HG03342 (cell line): Measurements from ENCODE around the gene CHAF1A.

Experiments
- ATAC-seq: cut with Tn5 transposase; IDR thresholded peaks from one replicate; pipeline ENCODE4 v1.9.1; 2021; ENCODE audit warnings: mild to moderate bottlenecking, moderate library complexity; ENCODE audit not compliant: unreplicated experiment

Gene CHAF1A

GRCh38 chr19:4454747-4455718 is 52.6 kb downstream of the CHAF1A start:
- ATAC-seq = no peak

DNA sequence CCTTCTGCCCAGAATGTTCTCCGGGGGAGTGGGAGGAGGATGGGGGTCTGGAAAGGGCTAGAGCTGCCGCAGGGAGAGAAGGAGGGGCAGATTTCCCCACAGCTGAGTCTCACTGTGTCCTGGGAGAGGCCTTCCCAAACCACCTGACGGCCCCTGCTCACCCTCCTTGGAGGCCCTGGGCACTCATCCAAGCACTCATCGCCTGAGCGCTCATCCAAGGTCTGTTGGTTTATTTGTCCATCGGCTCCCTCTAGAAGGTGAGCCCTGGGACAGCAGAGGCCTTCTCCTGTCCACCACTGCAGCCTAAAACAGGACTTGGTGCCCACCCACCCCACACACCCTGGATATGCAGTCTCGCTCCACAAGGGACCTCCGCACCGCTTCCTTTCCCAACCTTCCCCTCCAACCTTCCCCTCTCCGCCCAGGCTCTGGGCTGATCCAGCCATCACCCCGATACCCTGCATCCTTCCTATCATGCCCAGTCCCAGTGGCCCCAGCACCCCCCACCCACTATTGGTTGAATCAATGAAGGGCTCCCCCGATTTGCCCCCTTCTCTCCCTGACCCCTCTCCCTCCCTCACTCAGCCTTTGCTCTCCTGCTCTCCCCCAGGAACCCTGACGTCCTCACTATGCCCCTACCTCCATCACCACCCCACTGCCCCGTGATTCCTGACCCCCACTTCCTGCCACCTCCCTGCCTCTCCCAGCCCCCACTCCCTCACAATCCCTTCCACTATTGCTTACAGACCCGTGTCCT is 53.5 kb downstream of the CHAF1A start:
- no peak for ATAC-seq

GRCh38 chr19:4456476-4456842 is 54.0 kb downstream of the CHAF1A start:
- ATAC-seq = no peak

DNA sequence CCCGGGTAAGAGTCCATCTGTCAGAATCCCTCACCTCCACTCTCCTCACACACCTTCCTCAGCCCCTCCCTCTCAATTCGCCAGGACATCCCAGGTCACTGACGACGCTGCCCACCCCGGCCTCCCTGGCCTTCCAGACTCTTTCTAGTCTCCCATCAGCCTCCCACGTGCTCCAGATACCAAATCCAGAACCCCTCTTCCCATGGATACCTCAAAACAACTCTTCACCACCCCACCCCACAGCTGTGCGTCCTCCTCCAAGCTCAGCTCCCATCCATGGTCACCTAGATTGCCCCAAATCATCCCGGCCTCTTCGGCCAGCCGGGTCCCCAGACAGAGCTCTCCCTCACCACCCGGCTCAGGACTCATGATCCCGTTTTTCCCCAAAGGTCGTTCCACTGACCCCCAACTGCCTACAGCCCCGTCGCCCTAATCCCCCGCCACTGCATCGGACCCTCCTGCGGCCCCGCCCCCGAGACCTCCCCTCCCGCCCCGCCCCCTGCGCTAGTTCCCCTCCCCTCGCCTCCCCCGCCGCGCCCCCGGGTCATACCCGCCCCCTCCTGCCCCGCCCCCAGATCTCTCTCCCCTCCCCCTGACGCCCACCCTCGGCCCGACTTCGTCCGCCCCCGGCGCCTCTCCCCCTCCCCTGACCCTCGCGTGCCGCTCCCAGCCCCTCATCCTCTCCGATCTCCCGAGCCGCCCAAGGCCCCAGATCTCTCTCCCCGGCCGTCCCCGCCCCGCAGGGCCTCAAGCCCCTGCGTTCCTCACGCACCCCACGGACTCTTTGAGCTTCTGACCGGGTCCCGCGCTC is 54.6 kb downstream of the CHAF1A start:
- peak; percentile 15 for ATAC-seq

DNA sequence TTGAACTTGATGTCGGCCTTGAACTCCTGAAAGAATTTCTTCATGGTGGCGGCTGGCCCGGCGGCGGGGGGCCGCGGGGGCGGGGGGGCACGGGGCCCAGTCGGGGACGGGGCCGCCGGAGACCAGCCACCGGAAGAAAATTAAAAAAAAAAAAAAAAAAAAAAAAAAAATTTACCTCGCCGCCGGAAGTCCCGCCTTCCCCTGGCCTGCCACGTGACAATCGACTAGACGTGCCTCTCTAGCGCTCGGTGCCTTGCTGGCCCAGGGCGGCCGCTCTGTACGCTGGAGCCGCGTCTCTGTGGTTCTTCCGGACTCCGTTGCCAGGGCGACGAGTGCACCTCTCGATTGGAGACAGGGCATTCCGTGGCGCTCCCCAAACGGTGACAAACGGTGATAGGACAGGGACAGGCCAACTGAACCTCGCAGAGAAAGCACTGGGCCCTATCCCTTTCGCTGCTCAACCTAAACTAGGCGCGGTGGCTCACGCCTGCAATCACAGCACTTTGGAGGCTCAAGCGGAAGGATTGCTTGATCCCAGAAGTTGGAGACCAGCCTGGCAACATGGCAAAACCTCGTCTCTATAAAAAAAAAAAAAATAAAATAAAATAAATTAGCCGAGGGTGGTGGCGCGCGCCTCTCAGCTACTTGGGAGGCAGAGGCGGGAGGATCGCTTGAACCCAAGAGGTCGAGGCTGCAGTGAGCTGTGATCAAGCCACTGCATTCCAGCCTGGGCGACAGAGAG is 55.4 kb downstream of the CHAF1A start, which contains the start of gene UBXN6:
TSS of gene UBXN6 (minus strand) at position 141 of the 742 bp plus-strand sequence. CDS start at position 44, 97 bp downstream.
- ATAC-seq = peak; percentile 84

DNA sequence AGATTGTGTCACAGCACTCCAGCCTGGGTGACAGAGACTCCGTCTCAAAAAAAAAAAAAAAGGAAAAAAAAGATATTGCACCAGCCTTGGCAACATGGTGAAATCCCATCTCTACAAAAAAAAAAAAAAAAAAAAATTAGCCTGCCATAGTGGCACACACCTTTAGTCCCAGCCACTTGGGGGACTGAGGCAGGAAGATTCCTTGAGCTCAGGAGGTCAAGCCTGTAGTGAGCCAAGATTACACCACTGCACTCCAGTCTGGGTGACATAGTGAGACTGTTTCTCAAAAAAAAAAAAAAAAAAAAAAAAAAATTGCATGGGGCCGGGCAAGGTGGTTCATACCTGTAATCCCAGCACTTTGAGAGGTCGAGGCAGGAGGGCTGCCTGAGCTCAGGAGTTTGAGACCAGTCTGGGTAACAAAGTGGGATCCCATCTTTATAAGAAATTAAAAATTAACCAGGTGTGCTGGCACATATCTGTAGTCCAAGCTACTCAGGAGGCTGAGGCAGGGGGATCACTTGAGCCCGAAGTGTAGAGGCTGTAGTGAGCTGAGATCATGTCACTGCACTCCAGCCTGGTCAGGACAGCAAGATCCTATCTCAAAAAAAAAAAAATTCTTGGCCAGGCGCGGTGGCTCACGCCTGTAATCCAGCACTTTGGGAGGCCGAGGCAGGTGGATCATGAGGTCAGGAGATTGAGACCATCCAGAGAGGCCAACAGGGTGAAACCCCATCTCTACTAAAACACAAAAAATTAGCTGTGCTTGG is 62.6 kb downstream of the CHAF1A start:
- ATAC-seq = no peak

- ATAC-seq = no peak
Observed at GRCh38 chr19:4467835-4468234, 65.4 kb downstream of the CHAF1A start.

DNA sequence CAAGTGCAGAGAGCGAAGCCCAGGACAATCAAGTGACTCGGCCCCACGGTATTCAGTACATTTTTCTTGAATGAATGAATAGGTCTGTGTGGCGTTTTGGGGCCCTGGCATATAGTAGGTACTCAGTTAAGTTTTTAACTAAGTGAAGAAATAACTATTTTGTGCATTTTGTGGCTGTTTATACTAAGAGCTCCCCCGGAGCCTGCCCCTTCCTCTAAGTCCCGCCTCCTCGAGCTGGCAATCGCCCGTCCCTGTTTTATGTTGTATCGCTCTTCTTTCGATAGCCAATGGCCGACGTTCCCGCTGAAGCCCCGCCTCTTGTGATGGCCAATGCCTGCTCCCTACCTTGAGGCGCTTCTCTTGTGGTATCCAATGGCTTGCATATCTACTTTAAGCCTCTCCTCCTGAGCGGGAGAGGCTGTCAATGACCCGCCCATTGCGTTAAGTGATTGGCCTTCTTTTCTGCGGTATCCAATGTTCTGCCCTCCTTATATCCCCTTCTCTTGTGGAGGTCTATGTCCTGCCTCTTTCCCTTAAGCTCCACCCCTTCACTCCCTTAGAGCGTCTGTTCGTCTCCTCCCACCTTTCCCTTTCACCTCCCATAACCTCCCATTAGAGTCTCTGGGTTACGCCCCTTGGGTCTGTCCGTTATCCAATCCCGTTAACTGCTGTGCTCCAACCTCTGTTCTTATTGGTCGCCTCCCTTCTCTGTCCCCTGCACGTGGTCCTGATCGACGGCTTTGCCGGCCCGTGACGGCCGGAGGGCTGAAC is 69.1 kb downstream of the CHAF1A start:
- peak; percentile 81 for ATAC-seq

DNA sequence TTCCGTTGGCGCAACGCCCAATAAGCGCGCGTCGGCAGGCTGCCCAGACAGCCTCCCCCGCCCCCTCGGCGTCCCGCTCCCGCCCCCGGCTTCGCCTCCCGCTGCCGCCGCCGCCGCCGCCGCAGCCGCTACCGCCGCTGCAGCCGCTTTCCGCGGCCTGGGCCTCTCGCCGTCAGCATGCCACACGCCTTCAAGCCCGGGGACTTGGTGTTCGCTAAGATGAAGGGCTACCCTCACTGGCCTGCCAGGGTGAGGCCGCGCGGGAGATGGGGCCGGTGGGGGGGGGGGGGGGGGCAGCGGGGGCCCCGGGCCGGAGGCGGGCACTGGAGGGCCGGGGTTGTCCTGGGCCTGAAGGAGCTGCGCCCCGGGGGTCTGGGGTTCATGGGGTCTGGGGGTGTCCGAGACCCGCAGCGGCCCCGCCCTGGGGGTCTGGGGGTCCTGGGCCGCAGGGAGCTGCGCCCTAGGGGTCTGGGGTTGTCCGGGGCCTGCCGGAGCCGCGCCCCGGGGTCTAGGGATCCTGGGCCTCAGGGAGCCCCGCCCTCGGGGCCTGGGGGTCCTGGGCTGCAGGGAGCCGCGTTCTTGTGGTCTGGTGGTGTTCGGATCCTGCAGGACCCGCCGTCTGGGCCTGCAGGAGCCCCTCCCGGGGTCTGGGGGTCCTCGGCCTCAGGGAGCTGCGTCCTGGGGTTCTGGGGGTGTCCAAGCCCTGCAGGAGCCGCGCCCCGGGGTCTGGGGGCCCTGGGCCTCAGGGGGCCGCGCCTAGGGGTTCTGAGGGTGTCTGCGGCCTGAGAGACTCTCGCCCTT is 69.9 kb downstream of the CHAF1A start, which contains the start of gene HDGFL2:
TSS of gene HDGFL2 (plus strand) at position 124 of the 801 bp plus-strand sequence. CDS start at position 178, 54 bp downstream.
- ATAC-seq = no peak

DNA sequence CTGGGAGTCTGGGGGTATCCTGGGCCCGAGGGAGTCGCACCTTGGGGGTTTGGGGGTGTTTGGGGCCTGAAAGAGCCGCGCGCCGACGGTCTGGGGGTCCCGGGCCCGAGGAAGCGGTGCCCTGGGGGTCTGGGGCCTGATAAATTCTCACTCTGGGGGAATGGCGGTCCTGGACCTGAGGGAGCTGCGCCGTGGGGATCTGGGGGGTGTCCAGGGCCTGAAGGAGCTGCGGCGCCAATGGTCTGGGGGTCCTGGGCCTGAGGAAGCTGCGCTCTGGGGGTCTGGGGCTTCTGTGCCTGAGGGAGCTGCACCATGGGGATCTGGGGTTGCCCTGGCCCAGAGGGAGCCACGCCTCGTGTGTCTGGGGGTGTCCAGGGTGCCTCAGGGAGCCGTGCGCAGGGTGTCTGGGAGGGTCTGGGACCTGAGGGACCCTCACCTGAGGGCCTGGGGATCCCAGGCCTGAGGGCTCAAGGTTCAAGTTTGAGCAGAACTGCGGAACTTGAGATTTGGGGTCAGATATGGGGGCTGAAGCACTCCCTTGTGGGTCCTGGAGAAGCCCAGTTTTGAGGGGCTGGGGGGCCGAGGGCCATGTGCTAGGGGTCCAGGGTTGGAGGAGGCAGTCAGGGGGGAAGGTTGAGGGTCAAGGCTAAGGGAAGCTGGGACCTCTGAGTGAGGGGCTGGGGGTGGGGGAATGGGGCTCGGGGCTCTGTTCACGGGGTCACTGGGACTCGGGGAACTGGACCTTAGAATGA is 70.7 kb downstream of the CHAF1A start:
- no peak for ATAC-seq

DNA sequence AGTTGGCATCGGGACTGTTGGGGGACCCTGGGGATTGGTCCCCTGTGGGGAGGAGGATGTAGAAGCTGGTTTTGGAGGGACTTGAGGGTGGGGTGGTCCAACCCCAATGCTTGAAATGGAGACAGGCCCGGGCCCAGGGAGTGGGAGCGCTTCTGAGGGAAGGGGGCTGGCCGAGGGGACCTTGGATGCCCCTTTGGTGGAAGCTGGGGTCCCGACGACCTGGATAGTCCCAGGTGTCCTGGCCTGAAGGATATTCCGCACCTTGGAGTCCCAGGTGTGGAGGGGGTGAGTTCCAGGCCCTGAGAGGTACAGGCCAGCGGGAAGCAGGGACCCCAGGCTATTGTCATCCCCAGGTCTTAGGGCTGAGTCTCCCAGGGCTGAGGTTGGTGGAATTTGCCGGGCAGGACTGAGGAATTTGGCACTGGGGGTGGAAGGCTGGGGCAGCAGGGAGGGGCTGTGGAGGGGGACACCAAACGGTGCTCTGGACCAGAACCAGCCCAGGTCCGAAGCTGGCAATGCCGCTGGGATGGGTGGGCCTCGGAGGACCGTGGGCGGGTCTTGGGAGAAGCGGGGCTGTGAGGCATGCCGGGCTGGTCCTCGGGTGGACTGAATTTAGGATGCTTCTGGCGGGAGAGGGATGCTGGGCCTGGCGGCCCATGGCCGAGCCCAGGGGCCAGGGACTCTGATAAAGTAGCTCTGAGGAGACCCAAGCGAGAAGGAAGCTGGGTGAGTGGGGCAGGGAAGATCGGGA is 71.5 kb downstream of the CHAF1A start:
- no peak for ATAC-seq

- no peak for ATAC-seq
Observed at GRCh38 chr19:4474514-4475022, 72.1 kb downstream of the CHAF1A start.

- no peak for ATAC-seq
Observed at GRCh38 chr19:4477034-4477801, 74.8 kb downstream of the CHAF1A start.

GRCh38 chr19:4482721-4483364 is 80.4 kb downstream of the CHAF1A start:
- ATAC-seq = no peak

DNA sequence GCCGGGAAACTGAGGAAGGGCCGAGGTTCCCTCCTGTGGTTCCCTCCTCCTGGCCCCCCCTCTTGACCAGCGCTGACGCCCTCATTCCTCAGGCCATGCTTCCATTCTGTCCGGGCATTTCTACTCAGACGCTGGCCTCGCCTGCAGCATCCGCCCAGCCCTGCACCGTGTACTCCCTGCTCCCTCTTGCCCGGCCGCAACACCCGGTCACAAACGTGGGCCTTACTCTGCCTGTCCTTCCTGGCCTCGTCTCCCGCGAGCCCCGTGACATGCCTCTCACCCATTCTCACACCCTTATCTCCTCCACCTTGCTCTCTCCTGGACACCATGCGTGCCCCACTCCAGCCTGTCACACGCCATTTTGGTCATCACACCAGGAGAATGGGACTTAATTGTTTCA is 80.9 kb downstream of the CHAF1A start:
- ATAC-seq = no peak
